K562 (cell line): ENCODE measurements around the gene CTBS. TPM values are rescaled to one million over a fixed set of nuclear protein-coding genes. Genes with fewer than 3 reads are reported as not detected.

ENCODE experiments used
- ATAC-seq: fragments of 200-7000 bp; cut with Tn5 transposase; 3 replicates; pipeline ENCODE4 v1.9.1; 2020; ENCODE audit warnings: moderate library complexity
- BruUV-seq: library from RNA; stranded (reverse); fragments of 400-500 nt; replicated peaks from 2 replicates; lab custom pipeline; 2021; lab: Mats Ljungman, UMichigan
- CTCF ChIA-PET: fragments of 300-600 bp; formaldehyde crosslinking; extraction: SDS; loops from one replicate; lab custom pipeline; 2021; ENCODE audit warnings: low intra/inter-chr PET ratio; lab: Yijun Ruan, JAX
- POLR2A ChIA-PET: fragments of 300-600, 350-650 bp; sonication (Branson Sonifier 250); formaldehyde crosslinking; extraction: SDS; loops from one replicate; lab custom pipeline; 2021; ENCODE audit warnings: antibody characterized with exemption, inconsistent platforms; lab: Yijun Ruan, JAX
- DNase-seq, 4 experiments: peaks; one replicate each; pipeline versions ENCODE4 v3.0.0 to v3.0.0-alpha.2; 2011 to 2018; ENCODE audit warnings: low spot score in 3 of 4, mixed read lengths in 3 of 4; ENCODE audit errors: extremely low read depth in 1 of 4
- FAIRE-seq: peaks from 2 replicates; lab custom pipeline; 2011; peaks lifted over from hg19 to GRCh38; lab: Jason Lieb, UNC
- H2AFZ ChIP-seq: 2 replicates; pipeline ENCODE4 v1.6.0; 2011; ENCODE audit warnings: low read depth, low read length, control low read depth, inconsistent platforms
- H3K27ac ChIP-seq: fragments of 200-600 bp; 3 replicates; pipeline ENCODE4 v1.8.0; 2011; ENCODE audit warnings: low read depth, mild to moderate bottlenecking, control low read depth, inconsistent platforms, low read length, moderate library complexity, mixed read lengths; ENCODE audit errors: extremely low read depth
- H3K27me3 ChIP-seq, 2 experiments: fragments of 300-600 bp in 1 of 2; 2 replicates in 1 of 2; 3 replicates in 1 of 2; pipeline versions ENCODE4 v1.6.0 to v1.8.0; 2011; ENCODE audit warnings: inconsistent platforms in 2 of 2, low read length in 2 of 2, mild to moderate bottlenecking in 1 of 2, mixed read lengths in 1 of 2, moderate library complexity in 1 of 2; ENCODE audit not compliant: control insufficient read depth in 2 of 2, insufficient read depth in 2 of 2
- H3K36me3 ChIP-seq: fragments of 300-600 bp; 3 replicates; pipeline ENCODE4 v1.8.0; 2011; ENCODE audit warnings: mild to moderate bottlenecking, low read length, inconsistent platforms; ENCODE audit not compliant: control insufficient read depth, insufficient read depth
- H3K4me1 ChIP-seq, 2 experiments: fragments of 200-600 bp in 1 of 2; replicated peaks in 1 of 2; 2 replicates in 1 of 2; 3 replicates in 1 of 2; pipeline versions ENCODE4 v1.5.1 to v1.8.0; 2011; ENCODE audit warnings: inconsistent platforms in 2 of 2, low read length in 2 of 2, mild to moderate bottlenecking in 1 of 2, mixed read lengths in 1 of 2, moderate library complexity in 1 of 2; ENCODE audit not compliant: control insufficient read depth in 2 of 2, insufficient read depth in 2 of 2
- H3K4me2 ChIP-seq: 2 replicates; pipeline ENCODE4 v1.6.1; 2011; ENCODE audit warnings: low read length, control low read depth, inconsistent platforms, mixed read lengths; ENCODE audit not compliant: insufficient read depth
- H3K4me3 ChIP-seq: fragments of 200-600 bp; sonication (generic), shearing (Covaris generic); 2 replicates; pipeline ENCODE4 v1.5.1; 2016; ENCODE audit warnings: control low read depth, inconsistent platforms
- H3K79me2 ChIP-seq: fragments of 200-600 bp; 3 replicates; pipeline ENCODE4 v1.8.0; 2011; ENCODE audit warnings: low read length, inconsistent platforms; ENCODE audit not compliant: control insufficient read depth, insufficient read depth
- H3K9ac ChIP-seq, 2 experiments: 2 replicates each; pipeline versions ENCODE4 v1.6.0 to v1.6.1; 2011; ENCODE audit warnings: low read depth in 2 of 2, low read length in 2 of 2, control low read depth in 1 of 2, inconsistent platforms in 1 of 2, mild to moderate bottlenecking in 1 of 2, mixed read lengths in 1 of 2; ENCODE audit not compliant: insufficient read depth in 1 of 2
- H3K9me1 ChIP-seq: one replicate; pipeline ENCODE4 v1.6.0; 2011; ENCODE audit warnings: inconsistent platforms, mild to moderate bottlenecking, low read length, moderate library complexity; ENCODE audit not compliant: control insufficient read depth, insufficient read depth
- H3K9me3 ChIP-seq: replicated peaks from 2 replicates; pipeline ENCODE4 v1.5.1; 2011; ENCODE audit warnings: low read depth, low read length, inconsistent platforms; ENCODE audit not compliant: control insufficient read depth, insufficient read depth
- H4K20me1 ChIP-seq: replicated peaks from 2 replicates; pipeline ENCODE4 v1.6.1; 2011; ENCODE audit warnings: low read length, inconsistent platforms, mixed read lengths; ENCODE audit not compliant: control insufficient read depth, insufficient read depth
- CBX1 ChIP-seq: sonication (generic); IDR thresholded peaks from 2 replicates; pipeline ENCODE4 v1.6.1; 2016; ENCODE audit warnings: antibody characterized with exemption, low read depth, mild to moderate bottlenecking
- ELF2 ChIP-seq: fragments of 250-450 bp; sonication (Bioruptor Pico); IDR thresholded peaks from 2 replicates; pipeline ENCODE4 v1.5.0; 2021; ENCODE audit warnings: mild to moderate bottlenecking
- LCOR ChIP-seq: sonication (generic); formaldehyde crosslinking; IDR thresholded peaks from 2 replicates; pipeline ENCODE4 v1.8.0; 2022; ENCODE audit warnings: mild to moderate bottlenecking, missing genetic modification reagents
- PHF8 ChIP-seq: fragments of 200-600 bp; sonication (generic); IDR thresholded peaks from 2 replicates; pipeline ENCODE4 v1.6.1; 2012; ENCODE audit warnings: mixed run types, mild to moderate bottlenecking, inconsistent platforms, low read length, moderate library complexity, borderline replicate concordance
- POLR2G ChIP-seq: fragments of 200-400 bp; formaldehyde crosslinking; IDR thresholded peaks from 2 replicates; pipeline ENCODE4 v1.6.1; 2017; ENCODE audit warnings: low read depth, mild to moderate bottlenecking, antibody characterized with exemption, low read length, moderate library complexity
- RFX1 ChIP-seq: fragments of 450-650 bp; IDR thresholded peaks from 2 replicates; pipeline ENCODE4 v1.6.1; 2016; ENCODE audit warnings: mild to moderate bottlenecking, moderate library complexity
- RHOXF2B ChIP-seq: fragments of 250-450 bp; sonication (Bioruptor Pico); conservative IDR thresholded peaks from 2 replicates; pipeline ENCODE4 v1.5.1; 2021
- XRCC3 ChIP-seq: fragments of 450-650 bp; IDR thresholded peaks from 2 replicates; pipeline ENCODE4 v1.6.1; 2017; ENCODE audit warnings: mild to moderate bottlenecking, moderate library complexity
- ZNF212 ChIP-seq: fragments of 450-650 bp; formaldehyde crosslinking; IDR thresholded peaks from 2 replicates; pipeline ENCODE4 v1.4.0; 2020; ENCODE audit warnings: mild to moderate bottlenecking
- ZNF347 ChIP-seq: fragments of 450-650 bp; formaldehyde crosslinking; IDR thresholded peaks from 2 replicates; pipeline ENCODE4 v1.4.0; 2020; ENCODE audit warnings: low read depth, mild to moderate bottlenecking, moderate library complexity
- ZNF589 ChIP-seq: fragments of 200-800 bp; sonication (Bioruptor generic); IDR thresholded peaks from 2 replicates; pipeline ENCODE4 v1.6.1; 2016; ENCODE audit warnings: low read depth, missing genetic modification characterization, missing compliant biosample characterization
- ZNF695 ChIP-seq: fragments of 450-650 bp; formaldehyde crosslinking; IDR thresholded peaks from 2 replicates; pipeline ENCODE4 v1.4.0; 2020; ENCODE audit warnings: mild to moderate bottlenecking, moderate library complexity
- WGBS: fragments of 100-300 bp; shearing (Covaris generic); methylation state at CpG from one replicate; pipeline ENCODE4 v1.1.6; 2016; ENCODE audit warnings: low coverage, mixed read lengths; ENCODE audit not compliant: insufficient coverage; ENCODE audit errors: missing lambda C conversion rate; 5-methylcytosine and 5-hydroxymethylcytosine counted together
- in situ Hi-C: fragments of 300-500 bp; cut with MboI; formaldehyde crosslinking; loops from 4 replicates; pipeline ENCODE4 v1.15.0; 2018; ENCODE audit warnings: inconsistent platforms, mixed read lengths
- intact Hi-C: fragments of 100-400 bp; cut with micrococcal nuclease; formaldehyde crosslinking; loops from 2 replicates; pipeline ENCODE4 v1.14.2; 2022
- polyA plus RNA-seq, 8 experiments: library from polyadenylated mRNA; depleted of rRNA in 4 of 8; stranded (reverse) in 5 of 8; unstranded in 3 of 8; fragments of >200 nt; fragmentation: Nextera tagmentation in 2 of 8; fragmentation: Illumina TruSeq in 1 of 8; extraction: Ambion mirVana in 2 of 8; extraction: Trizol in 1 of 8; gene quantifications; 2 replicates each; pipeline versions ENCODE4 v1.2.1 to v1.2.3, GENCODE V29; 2011 to 2014; ENCODE audit warnings: inconsistent platforms in 1 of 8, missing spikeins in 1 of 8
- total RNA-seq, 7 experiments: library from RNA; depleted of rRNA in 6 of 7; stranded (reverse); fragments of >200 nt in 6 of 7; fragmentation: Illumina TruSeq in 2 of 7; extraction: Trizol in 2 of 7; gene quantifications; 2 replicates each; pipeline versions ENCODE4 v1.2.1 to v1.2.3, GENCODE V29; 2011 to 2021; ENCODE audit warnings: low replicate concordance in 1 of 7
- TF ChIP-seq, protein P1 (sequence below): sonication (generic); formaldehyde crosslinking; IDR thresholded peaks from 2 replicates; pipeline ENCODE4 v1.8.0; 2023; ENCODE audit warnings: missing genetic modification reagents, mild to moderate bottlenecking, borderline replicate concordance
- TF ChIP-seq, protein P2 (sequence below), 2 experiments: fragments of 150-350 bp in 1 of 2; IDR thresholded peaks; 2 replicates each; pipeline ENCODE4 v1.6.1; 2012 to 2016; ENCODE audit warnings: low read depth in 2 of 2, low read length in 2 of 2, mild to moderate bottlenecking in 1 of 2, moderate library complexity in 1 of 2
- TF ChIP-seq, protein P3 (sequence below): sonication (generic); formaldehyde crosslinking; IDR thresholded peaks from 2 replicates; pipeline ENCODE4 v1.9.0; 2022; ENCODE audit warnings: mild to moderate bottlenecking, missing genetic modification reagents

Gene CTBS
- total and polyA plus RNA-seq, 9 of the 15 experiments (the other 6 are each of a cell fraction or from before 2014, with no cell fraction given) = 3.0 to 19.8 (median 9.9) TPM

DNA sequence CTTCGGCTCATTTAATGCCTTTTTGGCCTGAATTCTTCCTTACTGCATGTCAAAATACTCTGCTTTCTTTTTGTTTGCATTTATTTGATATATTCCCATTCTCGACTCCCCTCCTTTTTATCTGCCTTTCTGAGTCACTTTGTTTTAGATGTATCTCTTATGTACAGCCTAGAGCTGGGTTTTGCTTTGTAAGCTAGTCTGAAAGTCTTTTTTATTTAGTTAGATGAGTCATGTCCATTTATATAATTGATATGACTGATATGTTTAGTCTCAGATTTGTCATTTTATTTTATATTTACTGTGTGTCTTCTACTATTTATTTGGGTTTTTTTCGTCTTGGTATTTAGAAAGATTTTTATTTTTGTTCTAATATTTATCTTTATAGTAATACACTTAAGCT lies 34.3 kb downstream of the CTBS start:
- BruUV-seq = no TSS peak
- ATAC-seq (no peak), FAIRE-seq (no peak), DNase-seq (no peak)
- no peaks in the 10 kb centered on the region for H3K79me2 ChIP-seq
- ChIA-PET POLR2A (no interaction called here), CTCF (no interaction called here)
- H4K20me1 ChIP-seq = no peaks in the 10 kb centered on the region
- no peak overlapping the region for H3K9ac ChIP-seq
- H3K27me3 ChIP-seq = no peaks in the 10 kb centered on the region
- 40% methylated on average over 3 of the region's 3 CpGs for WGBS
- H2AFZ ChIP-seq = no peak overlapping the region
- H3K9me1 ChIP-seq = no peaks in the 10 kb centered on the region
- in situ Hi-C loops (no loop called here), intact Hi-C loops (loop anchor here (5.0 kb wide), 2 partner anchors 62 to 232 kb away; no protein-coding TSS in a partner anchor)
- H3K36me3 ChIP-seq = no peaks in the 10 kb centered on the region
- H3K4me3 ChIP-seq = no peak overlapping the region
- no peak overlapping the region for H3K4me2 ChIP-seq
- H3K9me3 ChIP-seq = no peaks in the 10 kb centered on the region
- no peaks in the 10 kb centered on the region for H3K4me1 ChIP-seq
- H3K27ac ChIP-seq = no peak overlapping the region
- TF ChIP-seq, protein P1, sequence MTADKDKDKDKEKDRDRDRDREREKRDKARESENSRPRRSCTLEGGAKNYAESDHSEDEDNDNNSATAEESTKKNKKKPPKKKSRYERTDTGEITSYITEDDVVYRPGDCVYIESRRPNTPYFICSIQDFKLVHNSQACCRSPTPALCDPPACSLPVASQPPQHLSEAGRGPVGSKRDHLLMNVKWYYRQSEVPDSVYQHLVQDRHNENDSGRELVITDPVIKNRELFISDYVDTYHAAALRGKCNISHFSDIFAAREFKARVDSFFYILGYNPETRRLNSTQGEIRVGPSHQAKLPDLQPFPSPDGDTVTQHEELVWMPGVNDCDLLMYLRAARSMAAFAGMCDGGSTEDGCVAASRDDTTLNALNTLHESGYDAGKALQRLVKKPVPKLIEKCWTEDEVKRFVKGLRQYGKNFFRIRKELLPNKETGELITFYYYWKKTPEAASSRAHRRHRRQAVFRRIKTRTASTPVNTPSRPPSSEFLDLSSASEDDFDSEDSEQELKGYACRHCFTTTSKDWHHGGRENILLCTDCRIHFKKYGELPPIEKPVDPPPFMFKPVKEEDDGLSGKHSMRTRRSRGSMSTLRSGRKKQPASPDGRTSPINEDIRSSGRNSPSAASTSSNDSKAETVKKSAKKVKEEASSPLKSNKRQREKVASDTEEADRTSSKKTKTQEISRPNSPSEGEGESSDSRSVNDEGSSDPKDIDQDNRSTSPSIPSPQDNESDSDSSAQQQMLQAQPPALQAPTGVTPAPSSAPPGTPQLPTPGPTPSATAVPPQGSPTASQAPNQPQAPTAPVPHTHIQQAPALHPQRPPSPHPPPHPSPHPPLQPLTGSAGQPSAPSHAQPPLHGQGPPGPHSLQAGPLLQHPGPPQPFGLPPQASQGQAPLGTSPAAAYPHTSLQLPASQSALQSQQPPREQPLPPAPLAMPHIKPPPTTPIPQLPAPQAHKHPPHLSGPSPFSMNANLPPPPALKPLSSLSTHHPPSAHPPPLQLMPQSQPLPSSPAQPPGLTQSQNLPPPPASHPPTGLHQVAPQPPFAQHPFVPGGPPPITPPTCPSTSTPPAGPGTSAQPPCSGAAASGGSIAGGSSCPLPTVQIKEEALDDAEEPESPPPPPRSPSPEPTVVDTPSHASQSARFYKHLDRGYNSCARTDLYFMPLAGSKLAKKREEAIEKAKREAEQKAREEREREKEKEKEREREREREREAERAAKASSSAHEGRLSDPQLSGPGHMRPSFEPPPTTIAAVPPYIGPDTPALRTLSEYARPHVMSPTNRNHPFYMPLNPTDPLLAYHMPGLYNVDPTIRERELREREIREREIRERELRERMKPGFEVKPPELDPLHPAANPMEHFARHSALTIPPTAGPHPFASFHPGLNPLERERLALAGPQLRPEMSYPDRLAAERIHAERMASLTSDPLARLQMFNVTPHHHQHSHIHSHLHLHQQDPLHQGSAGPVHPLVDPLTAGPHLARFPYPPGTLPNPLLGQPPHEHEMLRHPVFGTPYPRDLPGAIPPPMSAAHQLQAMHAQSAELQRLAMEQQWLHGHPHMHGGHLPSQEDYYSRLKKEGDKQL (CRISPR knock-in tag) = no peak
- TF ChIP-seq XRCC3 (no peak), LCOR (CRISPR knock-in tag) (no peak), PHF8 (no peak), ELF2 (no peak), POLR2G (no peak), ZNF589 (CRISPR knock-in tag) (no peak), ZNF695 (CRISPR knock-in tag) (no peak), ZNF347 (CRISPR knock-in tag) (no peak), RHOXF2B (CRISPR knock-in tag) (no peak), CBX1 (no peak), ZNF212 (no peak), RFX1 (no peak)
- TF ChIP-seq, protein P2, sequence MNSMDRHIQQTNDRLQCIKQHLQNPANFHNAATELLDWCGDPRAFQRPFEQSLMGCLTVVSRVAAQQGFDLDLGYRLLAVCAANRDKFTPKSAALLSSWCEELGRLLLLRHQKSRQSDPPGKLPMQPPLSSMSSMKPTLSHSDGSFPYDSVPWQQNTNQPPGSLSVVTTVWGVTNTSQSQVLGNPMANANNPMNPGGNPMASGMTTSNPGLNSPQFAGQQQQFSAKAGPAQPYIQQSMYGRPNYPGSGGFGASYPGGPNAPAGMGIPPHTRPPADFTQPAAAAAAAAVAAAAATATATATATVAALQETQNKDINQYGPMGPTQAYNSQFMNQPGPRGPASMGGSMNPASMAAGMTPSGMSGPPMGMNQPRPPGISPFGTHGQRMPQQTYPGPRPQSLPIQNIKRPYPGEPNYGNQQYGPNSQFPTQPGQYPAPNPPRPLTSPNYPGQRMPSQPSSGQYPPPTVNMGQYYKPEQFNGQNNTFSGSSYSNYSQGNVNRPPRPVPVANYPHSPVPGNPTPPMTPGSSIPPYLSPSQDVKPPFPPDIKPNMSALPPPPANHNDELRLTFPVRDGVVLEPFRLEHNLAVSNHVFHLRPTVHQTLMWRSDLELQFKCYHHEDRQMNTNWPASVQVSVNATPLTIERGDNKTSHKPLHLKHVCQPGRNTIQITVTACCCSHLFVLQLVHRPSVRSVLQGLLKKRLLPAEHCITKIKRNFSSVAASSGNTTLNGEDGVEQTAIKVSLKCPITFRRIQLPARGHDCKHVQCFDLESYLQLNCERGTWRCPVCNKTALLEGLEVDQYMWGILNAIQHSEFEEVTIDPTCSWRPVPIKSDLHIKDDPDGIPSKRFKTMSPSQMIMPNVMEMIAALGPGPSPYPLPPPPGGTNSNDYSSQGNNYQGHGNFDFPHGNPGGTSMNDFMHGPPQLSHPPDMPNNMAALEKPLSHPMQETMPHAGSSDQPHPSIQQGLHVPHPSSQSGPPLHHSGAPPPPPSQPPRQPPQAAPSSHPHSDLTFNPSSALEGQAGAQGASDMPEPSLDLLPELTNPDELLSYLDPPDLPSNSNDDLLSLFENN (IDR thresholded peaks at IDR 0.05; ENCODE audit: low read depth in 2 of 2, low read length in 2 of 2) = no peak
- TF ChIP-seq, protein P3, sequence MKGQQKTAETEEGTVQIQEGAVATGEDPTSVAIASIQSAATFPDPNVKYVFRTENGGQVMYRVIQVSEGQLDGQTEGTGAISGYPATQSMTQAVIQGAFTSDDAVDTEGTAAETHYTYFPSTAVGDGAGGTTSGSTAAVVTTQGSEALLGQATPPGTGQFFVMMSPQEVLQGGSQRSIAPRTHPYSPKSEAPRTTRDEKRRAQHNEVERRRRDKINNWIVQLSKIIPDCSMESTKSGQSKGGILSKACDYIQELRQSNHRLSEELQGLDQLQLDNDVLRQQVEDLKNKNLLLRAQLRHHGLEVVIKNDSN (CRISPR knock-in tag) = no peak
